ENCODE results near the gene IVD.
A peak's percentile ranks its signal among the peaks of the same experiment; 100 is the strongest.

IVD gene

GRCh38 chr15:40367686-40368611, 37.6 kb upstream of the IVD start:
- Mint-ChIP-seq H3K4me1 (peaks cover 29% of the 10 kb centered on the region), H3K27me3 (no peaks in the 10 kb centered on the region), H3K27ac (peak overlapping the region; percentile 65), H3K9me3 (no peaks in the 10 kb centered on the region), H3K4me3 (peak overlapping the region; percentile 86), H3K36me3 (no peaks in the 10 kb centered on the region)

- Mint-ChIP-seq H3K36me3 (no peaks in the 10 kb centered on the region), H3K9me3 (no peaks in the 10 kb centered on the region), H3K27me3 (no peaks in the 10 kb centered on the region), H3K27ac (no peak overlapping the region), H3K4me3 (peak overlapping the region; percentile 74), H3K4me1 (peaks cover 29% of the 10 kb centered on the region)
Measured at GRCh38 chr15:40368719-40369473, 36.7 kb upstream of the IVD start.

GRCh38 chr15:40369474-40369869, 36.1 kb upstream of the IVD start:
- Mint-ChIP-seq H3K27me3 (no peaks in the 10 kb centered on the region), H3K9me3 (no peaks in the 10 kb centered on the region), H3K36me3 (no peaks in the 10 kb centered on the region), H3K4me3 (peak overlapping the region; percentile 74), H3K4me1 (peaks cover 29% of the 10 kb centered on the region), H3K27ac (no peak overlapping the region)

- H3K4me1 Mint-ChIP-seq = peaks cover 29% of the 10 kb centered on the region
- no peak overlapping the region for H3K4me3 Mint-ChIP-seq
- no peaks in the 10 kb centered on the region for H3K27me3 Mint-ChIP-seq
- no peaks in the 10 kb centered on the region for H3K9me3 Mint-ChIP-seq
- no peak overlapping the region for H3K27ac Mint-ChIP-seq
- H3K36me3 Mint-ChIP-seq = no peaks in the 10 kb centered on the region
Measured at GRCh38 chr15:40369971-40370370, 35.6 kb upstream of the IVD start.

GRCh38 chr15:40372981-40373380, 32.6 kb upstream of the IVD start:
- Mint-ChIP-seq H3K4me1 (peaks cover 4% of the 10 kb centered on the region), H3K9me3 (no peaks in the 10 kb centered on the region), H3K27ac (no peak overlapping the region), H3K4me3 (no peak overlapping the region), H3K36me3 (no peaks in the 10 kb centered on the region), H3K27me3 (no peaks in the 10 kb centered on the region)

- no peaks in the 10 kb centered on the region for H3K27me3 Mint-ChIP-seq
- no peaks in the 10 kb centered on the region for H3K36me3 Mint-ChIP-seq
- H3K9me3 Mint-ChIP-seq = no peaks in the 10 kb centered on the region
- H3K27ac Mint-ChIP-seq = no peak overlapping the region
- no peak overlapping the region for H3K4me3 Mint-ChIP-seq
- H3K4me1 Mint-ChIP-seq = peaks cover 2% of the 10 kb centered on the region
Measured at GRCh38 chr15:40377606-40378005, 28.0 kb upstream of the IVD start.

GRCh38 chr15:40379374-40379773, 26.2 kb upstream of the IVD start:
- Mint-ChIP-seq H3K4me1 (peaks cover 13% of the 10 kb centered on the region), H3K9me3 (no peaks in the 10 kb centered on the region), H3K36me3 (peaks cover 2% of the 10 kb centered on the region), H3K27ac (no peak overlapping the region), H3K4me3 (no peak overlapping the region), H3K27me3 (no peaks in the 10 kb centered on the region)

GRCh38 chr15:40379853-40380252, 25.7 kb upstream of the IVD start:
- Mint-ChIP-seq H3K4me3 (no peak overlapping the region), H3K27ac (no peak overlapping the region), H3K9me3 (no peaks in the 10 kb centered on the region), H3K36me3 (peaks cover 2% of the 10 kb centered on the region), H3K4me1 (peaks cover 18% of the 10 kb centered on the region), H3K27me3 (no peaks in the 10 kb centered on the region)

- no peak overlapping the region for H3K27ac Mint-ChIP-seq
Measured at GRCh38 chr15:40380636-40381035, 25.0 kb upstream of the IVD start.

GRCh38 chr15:40381818-40382529, 23.6 kb upstream of the IVD start:
- Mint-ChIP-seq H3K27me3 (no peaks in the 10 kb centered on the region), H3K4me3 (no peak overlapping the region), H3K36me3 (peaks cover 2% of the 10 kb centered on the region), H3K27ac (no peak overlapping the region), H3K4me1 (peaks cover 24% of the 10 kb centered on the region), H3K9me3 (no peaks in the 10 kb centered on the region)

More at GRCh38 chr15:40380636-40381035, 25.0 kb upstream of the IVD start:
- H3K27me3 Mint-ChIP-seq = no peaks in the 10 kb centered on the region
- H3K4me3 Mint-ChIP-seq = no peak overlapping the region
- H3K4me1 Mint-ChIP-seq = peaks cover 24% of the 10 kb centered on the region
- peaks cover 2% of the 10 kb centered on the region for H3K36me3 Mint-ChIP-seq
- H3K9me3 Mint-ChIP-seq = no peaks in the 10 kb centered on the region

- H3K4me3 Mint-ChIP-seq = peak within 1 kb of the TSS; percentile 99
Measured at GRCh38 chr15:40382580-40383456, 22.8 kb upstream of the IVD start, which contains the start of gene KNSTRN. Gene KNSTRN, plus strand, starts transcription at chr15:40382721. Its CDS starts 115 bp downstream, at chr15:40382836.

GRCh38 chr15:40386480-40386879, 19.1 kb upstream of the IVD start:
- Mint-ChIP-seq H3K27me3 (no peaks in the 10 kb centered on the region), H3K36me3 (peaks cover 12% of the 10 kb centered on the region), H3K27ac (no peak overlapping the region), H3K4me1 (peaks cover 24% of the 10 kb centered on the region), H3K9me3 (no peaks in the 10 kb centered on the region), H3K4me3 (no peak overlapping the region)

More at GRCh38 chr15:40382580-40383456, 22.8 kb upstream of the IVD start, which contains the start of gene KNSTRN:
- no peaks in the 10 kb centered on the region for H3K27me3 Mint-ChIP-seq
- peaks cover 24% of the 10 kb centered on the region for H3K4me1 Mint-ChIP-seq
- H3K36me3 Mint-ChIP-seq = peaks cover 3% of the 10 kb centered on the region
- no peaks in the 10 kb centered on the region for H3K9me3 Mint-ChIP-seq
- peak within 1 kb of the TSS; percentile 95 for H3K27ac Mint-ChIP-seq

GRCh38 chr15:40388941-40389823, 16.4 kb upstream of the IVD start:
- Mint-ChIP-seq H3K9me3 (no peaks in the 10 kb centered on the region), H3K27ac (no peak overlapping the region), H3K36me3 (peaks cover 15% of the 10 kb centered on the region), H3K4me3 (no peak overlapping the region), H3K27me3 (no peaks in the 10 kb centered on the region), H3K4me1 (peaks cover 11% of the 10 kb centered on the region)
